Tibial nerve (tissue), 4 donors: ENCODE results near the gene DOCK2. TPM values are rescaled to one million over a fixed set of nuclear protein-coding genes. Genes with fewer than 3 reads are reported as not detected.

ENCODE experiments used
- DNase-seq, 2 donors: peaks; one replicate each; pipeline ENCODE4 v3.0.0-alpha.2; 2019; ENCODE audit warnings: low spot score in 2 of 2
- H3K27ac ChIP-seq, 4 donors: fragments of 200-600 bp; sonication (generic) in 3 of 4; one replicate each; pipeline ENCODE4 v1.5.1; 2017 to 2019; ENCODE audit warnings: mild to moderate bottlenecking in 1 of 4
- H3K27me3 ChIP-seq, 2 donors: fragments of 200-600 bp; sonication (generic) in 1 of 2; one replicate each; pipeline versions ENCODE4 v1.5.1 to v1.6.0; 2017 to 2019
- H3K36me3 ChIP-seq, 3 donors: fragments of 200-600 bp; sonication (generic); one replicate each; pipeline ENCODE4 v1.5.1; 2018 to 2019
- H3K4me1 ChIP-seq, 4 donors: fragments of 200-600 bp; sonication (generic) in 3 of 4; one replicate each; pipeline ENCODE4 v1.5.1; 2017 to 2019
- H3K4me3 ChIP-seq, 4 donors: fragments of 200-600 bp; sonication (generic) in 3 of 4; one replicate each; pipeline ENCODE4 v1.5.1; 2017 to 2019; ENCODE audit warnings: mild to moderate bottlenecking in 1 of 4, moderate library complexity in 1 of 4
- H3K9me3 ChIP-seq, 4 donors: fragments of 200-600 bp; sonication (generic) in 3 of 4; one replicate each; pipeline ENCODE4 v1.5.1; 2017 to 2019
- CTCF ChIP-seq, 5 experiments: fragments of 200-600 bp in 3 of 5; fragments of 450-650 bp in 2 of 5; sonication (generic) in 3 of 5; IDR thresholded peaks; one replicate each; pipeline ENCODE4 v1.5.1; 2016 to 2019; ENCODE audit warnings: antibody characterized with exemption in 5 of 5, mild to moderate bottlenecking in 3 of 5, moderate library complexity in 2 of 5
- EP300 ChIP-seq, 2 donors: sonication (generic); formaldehyde crosslinking; IDR thresholded peaks; one replicate each; pipeline ENCODE4 v1.6.1; 2017; ENCODE audit warnings: antibody characterized with exemption in 2 of 2, mild to moderate bottlenecking in 1 of 2
- POLR2A ChIP-seq, 2 donors: fragments of 450-650 bp; IDR thresholded peaks; one replicate each; pipeline ENCODE4 v1.6.1; 2017; ENCODE audit warnings: antibody characterized with exemption in 2 of 2, mild to moderate bottlenecking in 2 of 2, moderate library complexity in 2 of 2
- WGBS, 2 donors: methylation state at CpG; one replicate each; pipeline ENCODE4 v1.1.5; 2018; 5-methylcytosine and 5-hydroxymethylcytosine counted together
- total RNA-seq, 4 donors: library from RNA; depleted of rRNA; stranded (reverse); fragments of >200 nt; gene quantifications; one replicate each; pipeline ENCODE4 v1.1.0, GENCODE V29; 2016

The DOCK2 gene
- total RNA-seq, 4 donors from 2014 or later: 14.9 to 83.4 (median 23.8) TPM

GRCh38 chr5:170010595-170010994 is 373.5 kb downstream of the DOCK2 start:
- Histone ChIP-seq H3K36me3 (no peaks in the 10 kb centered on the region), H3K27me3 (no peaks in the 10 kb centered on the region), H3K4me3 (no peak overlapping the region), H3K27ac (no peak overlapping the region), H3K4me1 (no peaks in the 10 kb centered on the region), H3K9me3 (no peaks in the 10 kb centered on the region)
- WGBS, 2 donors: 59 to 65% methylated on average over 4 of the region's 4 CpGs
- DNase-seq: no peak
- TF ChIP-seq CTCF (IDR thresholded peaks at IDR 0.05) (no peak), EP300 (IDR thresholded peaks at IDR 0.05) (no peak), POLR2A (IDR thresholded peaks at IDR 0.05) (no peak)

DNA sequence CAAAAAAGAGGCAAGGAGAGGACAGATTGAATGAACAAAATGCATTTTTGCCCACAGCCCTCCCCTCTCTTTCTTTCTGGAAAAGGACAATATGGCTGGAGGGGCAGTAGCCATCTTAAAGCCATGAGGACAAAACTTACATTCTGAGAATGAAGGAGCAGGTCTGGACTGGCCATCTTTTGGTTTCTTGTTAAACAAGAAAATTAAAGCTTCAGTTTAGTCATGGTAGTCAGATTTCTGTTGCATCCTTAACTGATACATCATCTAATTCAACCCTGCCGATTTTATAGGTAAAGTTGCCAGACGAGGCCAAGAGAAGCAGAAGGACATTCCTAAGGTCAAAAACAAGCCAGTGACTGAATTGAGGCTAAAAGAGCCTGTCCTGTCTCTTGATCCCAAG is 374.7 kb downstream of the DOCK2 start:
- H3K27me3 ChIP-seq: no peaks in the 10 kb centered on the region
- H3K9me3 ChIP-seq: no peaks in the 10 kb centered on the region
- H3K36me3 ChIP-seq: no peaks in the 10 kb centered on the region
- no peaks in the 10 kb centered on the region for H3K4me1 ChIP-seq
- WGBS, 2 donors: 72 to 80% methylated on average over 2 of the region's 2 CpGs
- no peak overlapping the region for H3K27ac ChIP-seq
- no peak overlapping the region for H3K4me3 ChIP-seq
- no peak for DNase-seq
- no peak for TF ChIP-seq EP300 (IDR thresholded peaks at IDR 0.05)
- TF ChIP-seq CTCF (IDR thresholded peaks at IDR 0.05): no peak
- no peak for TF ChIP-seq POLR2A (IDR thresholded peaks at IDR 0.05)

- TF ChIP-seq CTCF (IDR thresholded peaks at IDR 0.05) (no peak), EP300 (IDR thresholded peaks at IDR 0.05) (no peak), POLR2A (IDR thresholded peaks at IDR 0.05) (no peak)
Measured at GRCh38 chr5:170012622-170013021, 375.5 kb downstream of the DOCK2 start.

GRCh38 chr5:170020423-170020822 is 383.3 kb downstream of the DOCK2 start:
- DNase-seq: no peak
- no peak overlapping the region for H3K27ac ChIP-seq
- no peaks in the 10 kb centered on the region for H3K27me3 ChIP-seq
- no peaks in the 10 kb centered on the region for H3K9me3 ChIP-seq
- TF ChIP-seq EP300 (IDR thresholded peaks at IDR 0.05): no peak
- H3K4me3 ChIP-seq: no peak overlapping the region
- H3K4me1 ChIP-seq: no peaks in the 10 kb centered on the region
- 86 to 89% methylated on average over 3 of the region's 3 CpGs for WGBS, 2 donors
- H3K36me3 ChIP-seq: no peaks in the 10 kb centered on the region

More at GRCh38 chr5:170012622-170013021, 375.5 kb downstream of the DOCK2 start:
- no peaks in the 10 kb centered on the region for H3K4me1 ChIP-seq
- H3K27ac ChIP-seq: no peak overlapping the region
- WGBS, 2 donors: 34 to 47% methylated on average over 11 of the region's 11 CpGs
- no peaks in the 10 kb centered on the region for H3K9me3 ChIP-seq
- DNase-seq: no peak
- H3K36me3 ChIP-seq: no peaks in the 10 kb centered on the region
- H3K4me3 ChIP-seq: no peak overlapping the region
- no peaks in the 10 kb centered on the region for H3K27me3 ChIP-seq

GRCh38 chr5:170021506-170021905 is 384.4 kb downstream of the DOCK2 start:
- TF ChIP-seq EP300 (IDR thresholded peaks at IDR 0.05) (no peak), CTCF (IDR thresholded peaks at IDR 0.05) (no peak), POLR2A (IDR thresholded peaks at IDR 0.05) (no peak)
- DNase-seq: no peak
- Histone ChIP-seq H3K9me3 (no peaks in the 10 kb centered on the region), H3K36me3 (no peaks in the 10 kb centered on the region), H3K27ac (no peak overlapping the region), H3K27me3 (no peaks in the 10 kb centered on the region), H3K4me3 (no peak overlapping the region), H3K4me1 (no peaks in the 10 kb centered on the region)
- WGBS, 2 donors: 84 to 87% methylated on average over 8 of the region's 8 CpGs

- DNase-seq: no peak
- no peaks in the 10 kb centered on the region for H3K4me1 ChIP-seq
- no peaks in the 10 kb centered on the region for H3K27me3 ChIP-seq
- H3K4me3 ChIP-seq: no peak overlapping the region
- no peaks in the 10 kb centered on the region for H3K36me3 ChIP-seq
- no peaks in the 10 kb centered on the region for H3K9me3 ChIP-seq
- 84 to 89% methylated on average over 8 of the region's 8 CpGs for WGBS, 2 donors
- no peak for TF ChIP-seq POLR2A (IDR thresholded peaks at IDR 0.05)
- no peak for TF ChIP-seq EP300 (IDR thresholded peaks at IDR 0.05)
- TF ChIP-seq CTCF (IDR thresholded peaks at IDR 0.05): no peak
- H3K27ac ChIP-seq: no peak overlapping the region
Measured at GRCh38 chr5:170025853-170026252, 388.8 kb downstream of the DOCK2 start.
